ENCODE results near the gene NSRP1. TPM values are rescaled to one million over a fixed set of nuclear protein-coding genes. Genes with fewer than 3 reads are reported as not detected.
A peak's percentile ranks its signal among the peaks of the same experiment; 100 is the strongest.

NSRP1 gene
- total RNA-seq (10 to 100 TPM; 30.4 to 47.6 (median 41.6) TPM), polyA plus RNA-seq (10 to 100 TPM; 18.0 to 23.5 (median 22.2) TPM)

DNA sequence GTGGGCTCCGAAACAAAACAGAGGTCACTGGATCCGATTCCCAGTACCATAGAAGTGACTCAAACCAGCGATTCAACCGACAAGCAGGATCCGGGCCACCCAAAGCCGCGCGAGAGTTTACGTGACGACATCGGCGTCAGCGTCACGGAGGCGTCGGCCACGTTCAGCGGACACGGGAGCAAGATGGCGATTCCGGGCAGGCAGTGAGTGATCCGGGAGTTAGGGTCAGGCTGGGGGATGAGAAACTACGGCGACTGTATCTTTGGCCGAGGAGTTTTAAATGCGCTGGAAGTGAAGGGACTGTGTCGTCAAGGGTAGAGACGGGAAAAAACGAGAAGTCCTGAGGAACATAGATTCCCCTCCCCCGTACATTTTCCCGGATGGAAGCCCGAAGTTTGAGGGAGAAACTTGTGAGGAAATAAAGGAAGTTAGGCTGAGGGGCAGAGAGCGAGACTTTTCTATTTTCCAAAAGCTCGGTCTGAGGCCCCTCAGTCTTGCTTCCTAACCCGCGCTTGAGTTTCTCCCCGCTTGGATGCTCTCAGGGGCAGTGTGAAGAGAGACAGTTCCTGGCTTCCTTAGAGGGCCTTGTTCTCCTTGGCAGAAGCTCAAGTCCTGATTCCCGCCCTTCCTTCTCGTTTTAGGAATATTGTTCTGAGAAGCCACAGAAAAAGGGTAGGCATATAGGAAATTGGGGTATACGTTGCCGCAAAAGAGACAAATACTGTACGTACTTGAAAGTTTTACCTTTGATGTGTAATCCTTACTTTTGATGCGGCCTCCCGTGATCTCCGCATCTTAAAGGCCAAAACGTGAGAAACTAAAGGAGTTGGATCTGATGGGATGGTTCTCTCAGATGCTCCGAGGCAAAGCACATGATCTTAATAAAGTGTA is at the start of gene NSRP1:
TSS of gene NSRP1 (plus strand) at position 156 of the 891 bp plus-strand sequence. CDS start at position 184, 28 bp downstream.
- intact Hi-C loops (cut with DNase I): loop anchor here (5.0 kb wide), 3 partner anchors 175 to 370 kb away; partner anchors contain the start of genes BLMH and CPD
- Histone ChIP-seq H3K9me3 (no peaks in the 10 kb centered on the region), H3K4me3 (peak within 1 kb of the TSS; percentile 60 to 67 (median 64)), H3K27ac (peak within 1 kb of the TSS; percentile 89 to 98 (median 94)), H3K27me3 (no peaks in the 10 kb centered on the region), H3K36me3 (peaks cover 0 to 28% (median 0%) of the 10 kb centered on the region in 4 donors), H3K4me1 (peaks cover 0 to 43% (median 28%) of the 10 kb centered on the region in 4 donors)
- peak; percentile 98 for DNase-seq
- TF ChIP-seq POLR2AphosphoS5 (IDR thresholded peaks at IDR 0.05) (peak; percentile 97 to 99 (median 99)), POLR2A (IDR thresholded peaks at IDR 0.05) (peak; percentile 94 to 96), EP300 (IDR thresholded peaks at IDR 0.05) (peak in 1 of 4 donors; percentile 23)
- TF ChIP-seq, protein P1, sequence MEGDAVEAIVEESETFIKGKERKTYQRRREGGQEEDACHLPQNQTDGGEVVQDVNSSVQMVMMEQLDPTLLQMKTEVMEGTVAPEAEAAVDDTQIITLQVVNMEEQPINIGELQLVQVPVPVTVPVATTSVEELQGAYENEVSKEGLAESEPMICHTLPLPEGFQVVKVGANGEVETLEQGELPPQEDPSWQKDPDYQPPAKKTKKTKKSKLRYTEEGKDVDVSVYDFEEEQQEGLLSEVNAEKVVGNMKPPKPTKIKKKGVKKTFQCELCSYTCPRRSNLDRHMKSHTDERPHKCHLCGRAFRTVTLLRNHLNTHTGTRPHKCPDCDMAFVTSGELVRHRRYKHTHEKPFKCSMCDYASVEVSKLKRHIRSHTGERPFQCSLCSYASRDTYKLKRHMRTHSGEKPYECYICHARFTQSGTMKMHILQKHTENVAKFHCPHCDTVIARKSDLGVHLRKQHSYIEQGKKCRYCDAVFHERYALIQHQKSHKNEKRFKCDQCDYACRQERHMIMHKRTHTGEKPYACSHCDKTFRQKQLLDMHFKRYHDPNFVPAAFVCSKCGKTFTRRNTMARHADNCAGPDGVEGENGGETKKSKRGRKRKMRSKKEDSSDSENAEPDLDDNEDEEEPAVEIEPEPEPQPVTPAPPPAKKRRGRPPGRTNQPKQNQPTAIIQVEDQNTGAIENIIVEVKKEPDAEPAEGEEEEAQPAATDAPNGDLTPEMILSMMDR (IDR thresholded peaks at IDR 0.05): no peak
- WGBS, 2 donors: 0% methylated on average over 47 of the region's 47 CpGs

DNA sequence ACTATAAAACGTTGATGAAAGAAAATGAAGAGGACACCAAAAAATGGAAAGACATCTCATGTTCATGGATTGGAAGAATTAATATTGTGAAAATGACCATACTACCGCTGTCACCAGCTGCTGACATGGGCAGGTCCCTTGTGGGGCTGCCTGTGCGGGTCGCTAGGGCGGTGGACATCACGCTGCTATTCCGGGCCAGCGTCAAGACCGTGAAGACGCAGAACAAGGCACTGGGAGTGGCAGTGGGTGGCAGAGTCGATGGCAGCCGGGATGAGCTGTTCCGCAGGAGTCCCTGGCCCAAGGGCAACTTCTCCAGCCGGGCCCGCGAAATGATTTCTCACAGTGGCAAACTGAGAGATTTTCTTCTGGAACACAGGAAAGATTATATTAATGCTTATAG is 48.2 kb upstream of the NSRP1 start:
- no peak overlapping the region for H3K27ac ChIP-seq
- H3K9me3 ChIP-seq: peaks cover 4 to 7% (median 5%) of the 10 kb centered on the region in 4 donors
- H3K4me1 ChIP-seq: no peaks in the 10 kb centered on the region
- WGBS, 2 donors: 97% methylated on average over 16 of the region's 16 CpGs
- H3K4me3 ChIP-seq: no peak overlapping the region
- intact Hi-C loops (cut with DNase I): no loop called here
- DNase-seq: no peak
- no peaks in the 10 kb centered on the region for H3K36me3 ChIP-seq
- H3K27me3 ChIP-seq: no peaks in the 10 kb centered on the region
- TF ChIP-seq, protein P1 (IDR thresholded peaks at IDR 0.05): no peak
- TF ChIP-seq EP300 (IDR thresholded peaks at IDR 0.05) (no peak), POLR2AphosphoS5 (IDR thresholded peaks at IDR 0.05) (no peak), POLR2A (IDR thresholded peaks at IDR 0.05) (no peak)

- 87 to 88% methylated on average over 2 of the region's 2 CpGs for WGBS, 2 donors
- TF ChIP-seq POLR2A (IDR thresholded peaks at IDR 0.05) (no peak), EP300 (IDR thresholded peaks at IDR 0.05) (no peak), POLR2AphosphoS5 (IDR thresholded peaks at IDR 0.05) (no peak)
- TF ChIP-seq, protein P1 (IDR thresholded peaks at IDR 0.05): no peak
- H3K9me3 ChIP-seq: no peaks in the 10 kb centered on the region
- H3K27me3 ChIP-seq: no peaks in the 10 kb centered on the region
- no peak for DNase-seq
- H3K36me3 ChIP-seq: no peaks in the 10 kb centered on the region
- intact Hi-C loops (cut with DNase I): no loop called here
- H3K27ac ChIP-seq: no peak overlapping the region
- H3K4me1 ChIP-seq: no peaks in the 10 kb centered on the region
- no peak overlapping the region for H3K4me3 ChIP-seq
Observed at GRCh38 chr17:30074254-30074653, 42.4 kb upstream of the NSRP1 start.

- Histone ChIP-seq H3K27me3 (no peaks in the 10 kb centered on the region), H3K27ac (no peak overlapping the region), H3K4me1 (no peaks in the 10 kb centered on the region), H3K36me3 (no peaks in the 10 kb centered on the region), H3K4me3 (no peak overlapping the region), H3K9me3 (no peaks in the 10 kb centered on the region)
- no peak for TF ChIP-seq POLR2AphosphoS5 (IDR thresholded peaks at IDR 0.05)
- no peak for TF ChIP-seq EP300 (IDR thresholded peaks at IDR 0.05)
- TF ChIP-seq, protein P1 (IDR thresholded peaks at IDR 0.05): no peak
- no peak for TF ChIP-seq POLR2A (IDR thresholded peaks at IDR 0.05)
- intact Hi-C loops (cut with DNase I): no loop called here
- 87 to 88% methylated on average over 2 of the region's 2 CpGs for WGBS, 2 donors
- DNase-seq: no peak
Observed at GRCh38 chr17:30074730-30075129, 41.9 kb upstream of the NSRP1 start.
